HPDE6-E6E7 (cell line): ENCODE measurements around the gene UBE2D2.

Experiments used
- DNase-seq: peaks from one replicate; pipeline ENCODE4 v3.0.0; 2011; ENCODE audit warnings: missing footprints; ENCODE audit errors: extremely low spot score

UBE2D2 gene

GRCh38 chr5:139676951-139677735, 116.0 kb downstream of the UBE2D2 start:
- no peak for DNase-seq
